ENCODE measurements around the gene TCF4. TPM values are rescaled to one million over a fixed set of nuclear protein-coding genes. Genes with fewer than 3 reads are reported as not detected.

TCF4 gene
- total RNA-seq, 1 experiment from 2014 or later, result 0.42 TPM

- BruUV-seq (replicated peaks), result no TSS peak
- Histone ChIP-seq H3K4me1 (ENCODE audit: control insufficient read depth in 1 of 2, insufficient read depth in 2 of 2, low read length in 2 of 2) (no peaks in the 10 kb centered on the region), H2AFZ (ENCODE audit: low read depth, low read length, poor library complexity, severe bottlenecking) (no peak overlapping the region), H4K20me1 (ENCODE audit: insufficient read depth) (no peaks in the 10 kb centered on the region), H3K27me3 (ENCODE audit: insufficient read depth, low read length) (no peaks in the 10 kb centered on the region), H3K9ac (ENCODE audit: low read length) (no peak overlapping the region), H3K79me2 (ENCODE audit: insufficient read depth, low read length) (no peaks in the 10 kb centered on the region), H3K9me2 (ENCODE audit: insufficient read depth) (no peaks in the 10 kb centered on the region), H3K4me2 (ENCODE audit: low read length) (no peak overlapping the region), H3K36me3 (ENCODE audit: control insufficient read depth in 1 of 2, insufficient read depth in 2 of 2, low read length in 2 of 2) (no peaks in the 10 kb centered on the region), H3K27ac (ENCODE audit: low read depth, low read length) (no peak overlapping the region), H3K4me3 (replicated peaks in 1 of 2; ENCODE audit: low read depth in 1 of 2, low read length in 2 of 2) (no peak overlapping the region), H3K9me3 (ENCODE audit: control insufficient read depth in 1 of 2, insufficient read depth in 1 of 2, low read depth in 1 of 2, low read length in 2 of 2) (peaks cover 0 to 21% of the 10 kb centered on the region in 2 experiments; a peak in 2 of 4 replicates)
- ATAC-seq (no peak), DNase-seq (ENCODE audit: low read depth, low spot score) (no peak)
- RAD21 ChIA-PET (ENCODE audit: low non-redundant PET in 1 of 2, low total read pairs in 2 of 2, uncharacterized antibody in 2 of 2, unreplicated experiment in 2 of 2), result no interaction called here
- POLR2A ChIA-PET, result no interaction called here
- CTCF ChIA-PET, result no interaction called here
- no peak for TF ChIP-seq ZBTB33 (IDR thresholded peaks at IDR 0.05; ENCODE audit: extremely low read depth, insufficient replicate concordance, low read length)
- no peak for TF ChIP-seq SP1 (IDR thresholded peaks at IDR 0.05; ENCODE audit: low read depth)
- no peak for TF ChIP-seq JUND (IDR thresholded peaks at IDR 0.05)
- no peak for TF ChIP-seq REST (IDR thresholded peaks at IDR 0.05; ENCODE audit: low read depth)
- TF ChIP-seq MAX (IDR thresholded peaks at IDR 0.05), result no peak
- no peak for TF ChIP-seq TCF7L2 (IDR thresholded peaks at IDR 0.05; ENCODE audit: borderline replicate concordance, extremely low read depth, insufficient read depth, insufficient read length)
- TF ChIP-seq ELF1 (IDR thresholded peaks at IDR 0.05; ENCODE audit: borderline replicate concordance, low read depth), result no peak
- TF ChIP-seq EZH2 (IDR thresholded peaks at IDR 0.05), result no peak
- TF ChIP-seq FOSL1 (IDR thresholded peaks at IDR 0.05; ENCODE audit: low read depth), result no peak
- TF ChIP-seq EZH2phosphoT487 (IDR thresholded peaks at IDR 0.05; ENCODE audit: borderline replicate concordance), result no peak
- no peak for TF ChIP-seq EGR1 (IDR thresholded peaks at IDR 0.05; ENCODE audit: low read depth)
- no peak for TF ChIP-seq ZFX (IDR thresholded peaks at IDR 0.05)
- TF ChIP-seq CTCF (IDR thresholded peaks at IDR 0.05 in 2 of 3, conservative IDR thresholded peaks at IDR 0.05 in 1 of 3; ENCODE audit: borderline replicate concordance in 1 of 3, insufficient read depth in 1 of 3, low read depth in 2 of 3, low read length in 2 of 3), result no peak
- TF ChIP-seq RAD21 (IDR thresholded peaks at IDR 0.05; ENCODE audit: low read depth), result no peak
- TF ChIP-seq SIN3A (IDR thresholded peaks at IDR 0.05; ENCODE audit: low read depth), result no peak
- TF ChIP-seq ZNF274 (IDR thresholded peaks at IDR 0.05; ENCODE audit: low read depth, low read length), result no peak
- no peak for TF ChIP-seq YY1 (IDR thresholded peaks at IDR 0.05; ENCODE audit: extremely low read depth, insufficient replicate concordance, low read depth, low read length)
- no peak for TF ChIP-seq SRF (IDR thresholded peaks at IDR 0.05; ENCODE audit: low read depth)
- no peak for TF ChIP-seq CBX3 (IDR thresholded peaks at IDR 0.05; ENCODE audit: low read depth)
- no peak for TF ChIP-seq CEBPB (IDR thresholded peaks at IDR 0.05; ENCODE audit: low read depth)
- intact Hi-C loops (cut with micrococcal nuclease), result no loop called here
These were observed 83.2 kb downstream of the TCF4 start for GRCh38 chr18:55504808-55505207.
